HG03103 (cell line): ENCODE data around the gene PRH1.

Experiments
- ATAC-seq: cut with Tn5 transposase; IDR thresholded peaks from one replicate; pipeline ENCODE4 v1.9.1; 2021; ENCODE audit warnings: low read depth; ENCODE audit not compliant: unreplicated experiment

Gene PRH1

DNA sequence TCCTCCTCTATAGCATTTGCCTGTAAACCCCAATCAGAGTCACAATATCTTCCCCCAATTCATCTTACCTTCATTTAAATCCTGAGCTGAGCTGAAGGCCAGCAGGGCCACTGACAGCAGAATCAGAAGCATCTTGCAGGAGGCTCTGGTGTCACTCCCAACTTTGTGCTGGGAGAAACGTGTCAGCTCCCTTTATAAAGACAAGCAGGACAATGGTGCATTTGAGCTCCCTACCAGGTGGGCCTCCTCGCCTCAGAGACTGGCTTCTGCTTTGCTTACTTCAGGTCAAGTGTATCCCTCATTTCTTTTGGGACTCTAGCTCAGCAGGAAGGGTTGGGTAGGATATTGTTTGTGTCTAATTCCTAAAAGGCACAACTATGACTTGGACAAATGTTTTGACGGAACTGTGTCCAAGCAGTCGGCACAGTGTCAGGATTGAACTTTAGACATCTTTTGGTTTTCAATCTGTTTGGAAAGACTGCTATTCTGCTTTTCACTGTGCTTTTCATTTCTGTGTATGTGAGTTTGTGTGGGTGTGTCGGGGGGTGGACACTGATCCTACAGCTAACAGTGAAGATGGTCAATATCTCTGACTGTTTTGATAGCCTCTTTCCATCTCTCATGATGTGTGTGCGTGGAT is at the start of gene PRH1:
Gene PRH1 (minus strand): TSS at position 170 of the 640 bp plus-strand sequence. CDS start 38 bp downstream, at position 132.
- no peak for ATAC-seq

DNA sequence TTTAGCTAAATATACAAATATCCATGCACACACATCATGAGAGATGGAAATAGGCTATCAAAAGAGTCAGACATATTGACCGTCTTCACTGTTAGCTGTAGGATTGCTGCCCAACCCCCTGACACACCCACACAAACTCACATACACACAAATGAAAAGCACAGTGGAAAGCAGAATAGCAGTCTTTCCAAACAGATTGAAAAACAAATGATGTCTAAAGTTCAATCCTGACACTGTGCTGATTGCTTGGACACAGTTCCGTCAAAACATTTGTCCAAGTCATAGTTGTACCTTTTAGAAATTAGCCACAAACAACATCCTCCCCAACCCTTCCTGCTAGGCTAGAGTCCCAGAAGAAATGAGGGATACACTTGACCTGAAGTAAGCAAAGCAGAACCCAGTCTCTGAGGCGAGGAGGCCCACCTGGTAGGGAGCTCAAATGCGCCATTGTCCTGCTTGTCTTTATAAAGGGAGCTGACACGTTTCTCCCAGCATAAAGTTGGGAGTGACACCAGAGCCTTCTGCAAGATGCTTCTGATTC is 44.8 kb upstream of the PRH1 start, which contains the start of gene PRH2:
Gene PRH2 (plus strand): TSS at position 491 of the 541 bp plus-strand sequence. CDS start 38 bp downstream, at position 529.
- no peak for ATAC-seq

GRCh38 chr12:10926269-10926668 is 42.2 kb upstream of the PRH1 start:
- ATAC-seq, result no peak

- no peak for ATAC-seq
Measured at GRCh38 chr12:10919809-10920208, 35.8 kb upstream of the PRH1 start.

- no peak for ATAC-seq
Measured at GRCh38 chr12:10910380-10910779, 26.3 kb upstream of the PRH1 start.

DNA sequence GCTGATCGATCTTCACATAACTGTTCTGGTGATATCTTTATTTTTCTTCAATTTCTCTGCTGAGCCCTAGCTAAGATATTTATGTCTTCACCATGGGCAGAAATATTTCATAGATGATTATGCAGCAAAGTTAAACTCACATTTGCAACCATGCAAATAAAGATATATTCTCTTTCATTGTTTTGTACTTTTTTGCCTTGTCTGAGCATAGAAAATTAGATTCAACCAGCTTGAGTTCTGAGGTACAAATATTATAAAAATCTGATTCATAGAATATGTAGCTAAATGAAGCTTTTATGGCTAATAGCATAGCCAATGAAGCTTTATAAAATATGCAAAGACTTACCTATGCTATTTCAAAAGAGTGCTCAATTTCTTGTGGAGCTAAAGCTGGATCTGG is 25.4 kb upstream of the PRH1 start, which contains the start of gene TAS2R13:
Gene TAS2R13 (minus strand): TSS at position 101 of the 400 bp plus-strand sequence. CDS start 264 bp downstream, outside the sequence.
- ATAC-seq, result no peak

GRCh38 chr12:10904686-10905085 is 20.6 kb upstream of the PRH1 start:
- no peak for ATAC-seq

GRCh38 chr12:10901427-10901826 is 17.4 kb upstream of the PRH1 start:
- ATAC-seq, result no peak

DNA sequence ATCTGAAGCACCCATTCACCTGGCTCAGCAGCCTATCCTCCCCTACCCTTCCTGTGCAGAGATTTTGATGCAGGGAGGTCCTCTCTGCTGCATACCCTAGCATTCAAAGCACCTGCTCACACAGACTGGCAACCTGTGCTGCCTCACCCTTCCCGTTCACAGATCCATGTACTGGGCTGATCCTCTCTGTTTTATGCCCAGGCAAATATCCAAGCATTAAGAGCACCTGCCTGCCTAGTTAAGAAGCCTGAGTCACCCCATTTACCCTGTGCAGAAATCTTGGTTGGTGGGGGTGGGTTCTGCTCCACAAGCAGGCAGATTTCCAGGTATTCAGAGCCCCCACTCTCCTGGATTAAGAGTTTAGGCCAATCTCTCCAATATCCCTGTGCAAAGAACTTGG is 16.9 kb upstream of the PRH1 start:
- no peak for ATAC-seq

DNA sequence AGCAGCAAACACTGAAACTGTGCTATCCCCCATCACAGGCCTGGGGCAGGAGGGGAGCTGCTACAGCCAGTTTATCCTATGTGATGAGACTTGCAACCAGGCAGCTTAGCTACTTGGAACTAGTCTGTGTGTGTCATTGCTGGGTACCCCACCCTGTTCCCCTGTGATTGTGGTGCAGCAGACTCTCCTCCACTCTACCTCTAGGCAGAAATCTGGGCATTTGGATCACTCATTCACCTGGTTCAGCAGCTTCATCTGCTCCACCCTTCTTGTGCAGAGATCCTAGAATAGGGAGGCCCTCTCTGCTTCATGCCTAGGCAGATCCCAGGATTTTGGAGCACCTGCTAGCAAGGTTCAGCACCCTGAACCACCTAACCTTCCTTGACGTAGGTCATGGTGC is 16.5 kb upstream of the PRH1 start:
- no peak for ATAC-seq

DNA sequence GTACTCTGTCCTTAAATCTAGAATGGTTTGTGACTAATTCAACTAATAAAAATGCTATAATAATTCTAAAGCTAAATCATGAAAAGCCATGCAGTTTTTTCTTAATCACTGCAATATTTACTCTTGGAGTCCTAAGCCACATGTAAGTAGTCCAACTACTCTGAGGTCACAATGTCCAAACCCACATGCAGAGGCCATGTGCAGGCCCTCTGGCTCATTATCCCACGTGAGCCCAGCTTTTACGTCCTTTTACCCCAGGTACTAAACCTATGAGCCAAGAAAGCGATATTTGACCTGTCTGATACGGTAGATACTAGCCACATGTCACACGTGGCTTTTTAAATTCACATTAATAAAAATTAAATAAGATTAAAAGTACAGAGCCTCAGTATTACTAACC is 12.8 kb upstream of the PRH1 start:
- no peak for ATAC-seq

DNA sequence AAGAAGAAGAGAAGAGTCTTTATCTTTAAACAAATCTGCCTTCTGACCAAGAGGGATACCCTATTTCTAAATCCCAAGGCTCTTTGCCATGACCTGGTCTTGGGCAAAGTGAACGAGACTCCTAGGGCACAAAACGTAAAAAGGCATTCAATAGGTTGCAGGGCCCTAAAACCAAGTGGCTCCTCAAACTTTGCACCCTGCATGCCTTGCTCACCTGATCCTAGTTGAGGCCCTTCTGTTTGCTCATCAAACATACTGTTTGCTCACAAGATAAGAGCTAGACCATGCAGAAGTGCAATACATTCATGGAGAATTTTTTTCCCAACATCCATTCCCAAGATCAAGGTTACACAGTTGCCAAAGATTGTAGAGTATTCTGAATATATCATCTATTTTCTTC is 7.9 kb upstream of the PRH1 start:
- no peak for ATAC-seq

GRCh38 chr12:10889226-10889625 is 5.2 kb upstream of the PRH1 start:
- ATAC-seq, result no peak

DNA sequence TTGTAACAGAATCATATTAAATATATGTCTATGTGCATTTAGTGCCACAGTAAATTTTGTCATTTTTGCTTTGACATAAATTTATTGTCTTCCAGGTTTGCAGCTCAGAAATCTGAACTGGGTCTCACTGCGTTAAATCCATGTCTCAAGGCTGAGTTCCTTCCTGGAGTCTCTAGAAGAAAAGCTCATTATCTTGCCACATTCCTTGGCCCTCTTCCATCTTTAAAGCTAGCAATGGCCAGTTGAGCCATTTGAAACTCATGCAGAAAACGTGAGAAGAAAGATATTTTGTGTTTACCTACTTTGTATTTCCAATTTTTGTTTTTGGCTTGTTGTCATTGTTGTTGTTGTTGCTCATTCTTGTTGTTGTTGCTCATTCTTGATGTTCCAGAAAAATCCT is 10.7 kb downstream of the PRH1 start:
- ATAC-seq, result no peak

- no peak for ATAC-seq
Measured at GRCh38 chr12:10867381-10867780, 16.7 kb downstream of the PRH1 start.

DNA sequence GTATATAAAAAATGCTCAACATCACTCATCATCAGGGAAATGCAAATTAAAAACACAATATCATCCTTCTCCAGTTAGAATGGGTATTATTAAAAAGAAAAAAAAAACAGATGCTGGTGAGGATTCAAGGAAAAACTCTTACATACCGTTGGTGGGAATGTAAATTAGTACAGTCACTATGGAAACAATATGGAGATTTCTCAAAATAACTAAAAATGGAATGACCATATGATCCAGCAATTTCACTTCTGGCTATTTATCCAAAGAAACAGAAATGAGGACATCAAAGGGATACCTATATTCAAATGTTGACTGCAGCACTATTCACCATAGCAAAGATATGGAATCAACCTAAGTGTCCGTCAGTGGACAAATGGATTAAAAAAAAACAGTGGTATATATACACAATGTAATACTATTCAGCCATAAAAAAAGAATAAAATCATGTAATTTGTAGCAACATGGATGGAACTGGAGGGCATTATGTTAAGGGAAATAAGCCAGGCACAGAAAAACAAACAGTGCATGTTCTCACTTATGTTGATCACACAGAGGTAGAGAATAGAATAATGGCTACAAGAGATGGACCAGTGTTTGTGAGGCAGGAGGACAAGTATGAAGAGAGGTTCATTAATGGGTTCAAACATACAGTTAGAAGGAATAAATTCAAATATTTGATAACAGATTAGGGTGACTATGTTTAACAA is 20.4 kb downstream of the PRH1 start:
- no peak for ATAC-seq

DNA sequence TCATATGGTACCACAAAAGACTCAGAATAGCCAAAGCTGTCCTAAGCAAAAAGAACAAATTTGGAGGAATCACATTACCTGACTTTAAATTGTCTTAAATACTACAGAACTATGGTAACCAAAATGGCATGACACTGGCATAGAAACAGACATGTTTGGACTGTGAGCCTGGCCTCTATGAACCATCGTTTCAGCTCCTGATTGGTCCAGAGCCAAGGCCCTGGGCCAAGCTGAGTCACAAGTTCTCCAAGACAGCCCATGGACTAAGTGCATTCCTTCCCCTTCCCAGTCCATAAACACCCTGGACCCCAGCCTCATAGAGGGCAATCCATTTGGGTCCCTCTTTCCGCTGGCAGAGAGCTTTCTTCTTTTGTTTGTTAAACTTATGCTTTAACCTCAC is 22.7 kb downstream of the PRH1 start:
- ATAC-seq, result no peak

- ATAC-seq, result no peak
Measured at GRCh38 chr12:10855807-10856206, 28.2 kb downstream of the PRH1 start.

DNA sequence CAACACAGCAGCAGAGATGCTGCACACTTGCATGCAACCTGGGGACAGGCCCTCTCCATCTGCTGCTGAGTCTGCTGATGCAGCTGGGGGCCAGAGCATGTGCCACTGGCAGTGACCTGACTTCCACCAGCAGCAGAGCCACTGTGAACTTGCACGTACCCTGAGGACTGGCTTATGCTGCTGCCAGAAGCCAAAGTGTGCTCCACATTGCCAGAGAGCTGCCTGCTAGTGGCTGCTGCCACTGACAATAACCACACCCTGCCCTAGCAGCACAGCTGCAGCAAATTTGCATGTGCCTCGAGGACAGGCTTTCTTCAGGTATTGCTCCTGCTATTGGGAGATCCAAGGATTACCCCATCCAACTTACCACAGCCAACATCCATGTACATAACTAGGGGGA is 30.3 kb downstream of the PRH1 start:
- no peak for ATAC-seq

- ATAC-seq, result no peak
Measured at GRCh38 chr12:10851243-10851858, 32.7 kb downstream of the PRH1 start.

DNA sequence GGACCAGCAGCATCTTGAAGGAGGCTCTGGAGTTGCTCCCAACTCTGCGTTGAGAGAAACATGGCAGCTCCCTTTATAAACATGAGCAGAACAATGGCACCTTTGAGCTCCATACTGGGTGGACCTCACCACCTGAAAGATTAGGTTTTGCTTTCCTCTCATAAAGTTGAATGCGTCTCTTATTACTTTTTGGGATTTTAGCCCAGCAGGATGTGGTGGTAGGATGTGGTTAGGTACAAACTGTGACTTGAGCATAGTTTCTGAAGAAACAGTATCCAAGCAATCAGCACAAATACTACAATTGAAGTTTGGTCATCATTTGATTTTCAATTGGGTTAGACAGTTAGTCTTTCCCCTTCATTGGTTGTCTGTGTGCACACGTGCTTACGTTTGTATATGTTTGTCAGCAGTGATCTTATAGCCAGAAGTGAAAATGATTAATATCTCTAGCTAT is 34.6 kb downstream of the PRH1 start, which contains the start of gene PRR4:
Gene PRR4 (minus strand): TSS at position 51 of the 454 bp plus-strand sequence. CDS start 38 bp downstream, at position 13.
- no peak for ATAC-seq
